ENCODE measurements around the gene SCFD2.
A peak's percentile ranks its signal among the peaks of the same experiment; 100 is the strongest.
"Not testable (repeated sequence)": the region's sequence is repeated elsewhere in the genome, so short reads cannot be mapped to it uniquely, and the experiment has no call there.

Gene SCFD2

DNA sequence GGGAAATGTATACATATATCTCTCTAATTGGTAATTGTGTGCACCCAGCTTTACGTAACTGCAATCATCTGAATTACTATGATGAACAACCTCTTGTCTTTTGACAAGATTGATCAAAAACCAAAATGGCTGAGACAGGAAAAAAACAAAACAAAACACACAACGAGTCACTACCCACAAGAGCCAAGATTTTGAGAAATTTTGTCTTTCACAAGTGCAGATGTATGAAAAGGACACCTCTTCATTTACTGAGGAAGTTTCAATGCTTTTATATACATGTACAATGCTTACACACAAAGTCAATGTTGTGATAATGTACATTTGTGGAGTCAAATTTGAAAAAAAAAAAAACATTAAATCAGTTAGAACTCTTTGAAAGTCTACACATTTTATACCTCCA is 224.6 kb downstream of the SCFD2 start:
- TF ChIP-seq, protein P1, sequence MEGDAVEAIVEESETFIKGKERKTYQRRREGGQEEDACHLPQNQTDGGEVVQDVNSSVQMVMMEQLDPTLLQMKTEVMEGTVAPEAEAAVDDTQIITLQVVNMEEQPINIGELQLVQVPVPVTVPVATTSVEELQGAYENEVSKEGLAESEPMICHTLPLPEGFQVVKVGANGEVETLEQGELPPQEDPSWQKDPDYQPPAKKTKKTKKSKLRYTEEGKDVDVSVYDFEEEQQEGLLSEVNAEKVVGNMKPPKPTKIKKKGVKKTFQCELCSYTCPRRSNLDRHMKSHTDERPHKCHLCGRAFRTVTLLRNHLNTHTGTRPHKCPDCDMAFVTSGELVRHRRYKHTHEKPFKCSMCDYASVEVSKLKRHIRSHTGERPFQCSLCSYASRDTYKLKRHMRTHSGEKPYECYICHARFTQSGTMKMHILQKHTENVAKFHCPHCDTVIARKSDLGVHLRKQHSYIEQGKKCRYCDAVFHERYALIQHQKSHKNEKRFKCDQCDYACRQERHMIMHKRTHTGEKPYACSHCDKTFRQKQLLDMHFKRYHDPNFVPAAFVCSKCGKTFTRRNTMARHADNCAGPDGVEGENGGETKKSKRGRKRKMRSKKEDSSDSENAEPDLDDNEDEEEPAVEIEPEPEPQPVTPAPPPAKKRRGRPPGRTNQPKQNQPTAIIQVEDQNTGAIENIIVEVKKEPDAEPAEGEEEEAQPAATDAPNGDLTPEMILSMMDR (conservative IDR thresholded peaks at IDR 0.05; ENCODE audit: control insufficient read depth, insufficient read depth, low read depth, low read length) = no peak
- DNase-seq (ENCODE audit: low read depth) = peak; percentile 49
- H3K4me3 ChIP-seq (ENCODE audit: control insufficient read depth, low read depth, low read length) = no peak overlapping the region

DNA sequence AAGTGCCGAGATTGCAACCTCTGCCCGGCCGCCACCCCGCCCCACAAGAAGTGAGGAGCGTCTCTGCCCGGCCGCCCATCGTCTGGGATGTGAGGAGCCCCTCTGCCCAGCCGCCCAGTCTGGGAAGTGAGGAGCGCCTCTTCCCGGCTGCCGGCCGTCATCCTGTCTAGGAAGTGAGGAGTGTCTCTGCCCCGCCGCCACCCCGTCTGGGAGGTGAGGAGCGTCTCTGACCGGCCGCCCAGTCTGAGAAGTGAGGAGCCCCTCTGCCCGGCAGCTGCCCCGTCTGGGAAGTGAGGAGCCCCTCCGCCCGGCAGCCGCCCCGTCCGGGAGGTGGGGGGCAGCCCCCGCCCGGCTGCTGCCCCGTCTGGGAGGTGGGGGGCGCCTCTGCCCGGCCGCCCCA is 226.6 kb downstream of the SCFD2 start:
- not testable (repeated sequence) for DNase-seq (ENCODE audit: low read depth); H3K4me3 ChIP-seq (ENCODE audit: control insufficient read depth, low read depth, low read length)

DNA sequence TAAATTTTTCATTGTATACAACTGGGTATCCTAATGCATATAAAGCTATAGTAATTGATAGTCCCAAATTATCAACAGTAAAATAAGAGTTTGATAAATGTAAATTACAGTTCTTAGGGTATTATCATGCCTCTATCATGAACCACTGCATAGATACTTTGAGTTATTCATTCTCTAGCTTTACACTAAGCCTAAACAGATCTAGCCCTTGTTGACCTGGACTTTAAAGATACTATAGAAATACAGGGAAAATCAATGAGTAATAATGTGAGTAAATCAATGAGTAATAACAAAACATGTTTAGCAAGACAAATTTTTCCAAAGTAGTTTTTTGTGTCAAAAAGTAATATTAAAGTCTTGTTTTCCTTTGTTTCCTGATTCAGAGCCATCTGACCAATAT is 228.4 kb downstream of the SCFD2 start:
- TF ChIP-seq, protein P1 (conservative IDR thresholded peaks at IDR 0.05; ENCODE audit: control insufficient read depth, insufficient read depth, low read depth, low read length) = no peak
- no peak overlapping the region for H3K4me3 ChIP-seq (ENCODE audit: control insufficient read depth, low read depth, low read length)
- DNase-seq (ENCODE audit: low read depth) = no peak

DNA sequence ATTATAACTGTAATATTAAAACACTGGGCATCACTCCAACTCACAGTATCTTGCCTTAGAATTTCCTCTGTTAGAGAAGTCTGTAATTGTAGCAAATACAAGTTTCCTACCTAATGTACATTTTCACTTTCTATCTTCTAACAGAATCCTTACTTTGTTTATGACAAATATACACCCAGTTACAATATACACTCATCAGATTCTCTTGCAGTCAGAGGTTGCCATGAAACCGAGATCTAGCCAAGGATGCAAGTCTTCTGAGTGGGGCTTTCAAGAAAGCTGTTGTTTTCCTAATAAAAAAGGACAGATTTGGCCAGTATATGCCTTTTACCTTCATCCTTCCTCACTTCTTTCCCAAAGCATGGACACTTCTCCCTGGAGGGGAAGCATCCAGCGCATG is 228.9 kb downstream of the SCFD2 start:
- no peak for DNase-seq (ENCODE audit: low read depth)
- no peak overlapping the region for H3K4me3 ChIP-seq (ENCODE audit: control insufficient read depth, low read depth, low read length)
- TF ChIP-seq, protein P1 (conservative IDR thresholded peaks at IDR 0.05; ENCODE audit: control insufficient read depth, insufficient read depth, low read depth, low read length) = no peak

DNA sequence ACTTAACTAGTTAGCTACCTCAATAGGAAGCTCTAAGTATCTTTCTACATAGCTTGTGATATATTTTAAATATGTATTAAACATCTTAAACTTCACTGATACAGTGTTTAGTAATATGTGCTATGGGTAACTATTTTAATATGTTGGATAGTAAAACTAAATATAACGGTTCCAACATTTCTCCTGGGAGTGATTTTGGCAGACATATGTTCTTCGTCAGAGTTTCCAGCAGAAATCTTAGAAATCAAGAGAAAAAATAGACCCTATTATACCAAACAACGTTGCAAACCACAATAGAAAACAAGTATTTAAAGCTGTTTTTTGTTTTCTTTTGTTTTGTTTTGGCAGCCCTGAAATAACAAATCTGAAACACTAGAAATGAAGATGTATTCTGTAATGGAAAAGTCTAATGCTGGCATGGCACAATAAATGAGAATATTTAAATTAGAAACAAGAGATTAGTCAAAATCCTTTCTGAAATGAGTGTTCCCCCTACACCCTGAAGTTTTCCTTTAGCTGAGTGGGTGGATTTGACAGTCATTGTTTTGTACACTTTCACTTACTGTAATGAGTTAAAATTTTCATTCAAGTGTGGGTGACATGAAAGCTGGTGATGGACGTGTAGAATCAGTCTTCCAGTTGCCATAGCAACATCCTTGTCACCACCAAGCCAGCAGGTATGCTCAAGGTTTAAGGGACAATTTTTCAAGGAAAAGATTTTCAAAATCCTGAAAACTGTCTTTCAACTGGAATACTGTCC is 233.5 kb downstream of the SCFD2 start:
- TF ChIP-seq, protein P1 (conservative IDR thresholded peaks at IDR 0.05; ENCODE audit: control insufficient read depth, insufficient read depth, low read depth, low read length) = no peak
- H3K4me3 ChIP-seq (ENCODE audit: control insufficient read depth, low read depth, low read length) = no peak overlapping the region
- peak; percentile 66 for DNase-seq (ENCODE audit: low read depth)

DNA sequence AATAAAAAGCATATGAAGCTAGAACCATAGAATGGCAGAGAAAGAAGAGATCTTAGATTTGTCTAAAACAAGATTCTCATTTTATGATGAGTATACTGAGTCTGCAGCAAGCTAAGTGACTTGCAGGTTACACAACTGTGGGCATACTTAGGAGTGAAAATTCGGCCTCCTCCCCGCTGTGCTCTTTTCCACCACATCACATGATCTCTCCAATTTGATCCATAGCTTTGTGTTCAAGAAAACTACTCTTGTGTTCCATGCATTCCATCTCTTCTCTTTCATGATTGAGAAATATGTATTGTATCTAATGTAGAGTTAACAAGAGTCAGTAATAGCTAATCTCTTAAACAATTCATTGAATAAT is 234.3 kb downstream of the SCFD2 start:
- H3K4me3 ChIP-seq (ENCODE audit: control insufficient read depth, low read depth, low read length) = no peak overlapping the region
- DNase-seq (ENCODE audit: low read depth) = no peak
- TF ChIP-seq, protein P1 (conservative IDR thresholded peaks at IDR 0.05; ENCODE audit: control insufficient read depth, insufficient read depth, low read depth, low read length) = no peak

DNA sequence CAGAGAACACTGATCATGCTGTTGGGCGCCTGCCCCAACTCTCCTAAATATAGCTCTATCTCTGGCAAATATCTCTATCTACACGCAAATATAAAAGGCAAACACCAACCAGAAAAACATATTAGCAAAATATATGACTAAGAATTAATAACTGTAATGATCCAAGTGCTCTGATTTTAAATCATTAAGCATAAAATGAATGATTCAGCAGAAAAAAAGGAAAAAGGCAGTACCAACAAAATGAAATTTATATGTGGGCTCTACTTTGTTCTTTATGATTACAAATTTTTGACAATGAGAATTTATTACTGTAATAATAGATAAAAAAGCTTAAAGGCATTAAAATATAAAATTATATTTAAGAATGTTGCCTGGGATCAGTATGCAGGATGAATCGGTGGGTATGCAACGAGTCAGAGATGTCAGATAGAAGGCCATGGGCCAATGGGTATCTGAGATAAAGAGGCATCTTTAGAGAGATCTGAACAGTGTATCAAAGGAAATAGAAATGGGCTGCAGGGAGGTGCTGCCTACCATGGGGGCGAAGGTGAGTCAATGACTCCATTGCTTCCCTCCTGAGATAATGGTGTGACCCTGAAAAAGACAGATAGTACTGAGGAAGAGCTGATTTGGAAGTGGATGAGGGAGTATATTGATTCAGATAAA is 234.8 kb downstream of the SCFD2 start:
- TF ChIP-seq, protein P1 (conservative IDR thresholded peaks at IDR 0.05; ENCODE audit: control insufficient read depth, insufficient read depth, low read depth, low read length) = no peak

More for the DNA sequence above, 234.8 kb downstream of the SCFD2 start:
- no peak overlapping the region for H3K4me3 ChIP-seq (ENCODE audit: control insufficient read depth, low read depth, low read length)
- no peak for DNase-seq (ENCODE audit: low read depth)

Data from fibroblast of mammary gland (primary cell).